B cell (primary cell): ENCODE data around the gene LHPP. TPM values are rescaled to one million over a fixed set of nuclear protein-coding genes. Genes with fewer than 3 reads are reported as not detected.

ENCODE experiments used
- ATAC-seq: fragments of 200-7000 bp; cut with Tn5 transposase; one replicate; pipeline ENCODE4 v1.10.0; 2021; ENCODE audit warnings: low read depth, mild to moderate bottlenecking, moderate number of reproducible peaks, moderate library complexity
- CTCF ChIA-PET: fragments of 350-600 bp; sonication (Branson Sonifier 250); formaldehyde crosslinking; loops from one replicate; lab custom pipeline; 2021; ENCODE audit warnings: antibody characterized with exemption, inconsistent platforms; lab: Charles Lee
- POLR2A ChIA-PET: fragments of 350-600 bp; sonication (Branson Sonifier 250); formaldehyde crosslinking; loops from one replicate; lab custom pipeline; 2021; ENCODE audit warnings: antibody characterized with exemption; lab: Charles Lee
- DNase-seq: peaks from one replicate; pipeline ENCODE4 v3.0.0; 2013
- H2AFZ ChIP-seq: 2 replicates; pipeline ENCODE4 v1.6.1; 2012; ENCODE audit warnings: mild to moderate bottlenecking, low read depth, low read length; ENCODE audit not compliant: insufficient read depth, poor library complexity, severe bottlenecking
- H3K27ac ChIP-seq, 2 donors: 1 replicate in 1 of 2; 2 replicates in 1 of 2; pipeline ENCODE4 v1.5.1; 2012 to 2013; ENCODE audit warnings: low read length in 2 of 2, mild to moderate bottlenecking in 2 of 2, moderate library complexity in 1 of 2
- H3K27me3 ChIP-seq, 4 experiments: fragments of 200-600 bp in 1 of 4; sonication (generic) in 1 of 4; replicated peaks in 1 of 4; 1 replicate in 2 of 4; 2 replicates in 2 of 4; pipeline versions ENCODE4 v1.6.1 to v1.7.0; 2013 to 2016; ENCODE audit warnings: low read length in 3 of 4, mild to moderate bottlenecking in 2 of 4, mixed read lengths in 1 of 4, moderate library complexity in 1 of 4; ENCODE audit not compliant: insufficient read depth in 4 of 4, control insufficient read depth in 3 of 4; ENCODE audit errors: control extremely low read depth in 1 of 4
- H3K36me3 ChIP-seq, 2 experiments: replicated peaks in 1 of 2; 1 replicate in 1 of 2; 2 replicates in 1 of 2; pipeline versions ENCODE4 v1.6.1 to v1.7.1; 2013; ENCODE audit warnings: low read length in 1 of 2; ENCODE audit not compliant: insufficient read depth in 2 of 2, control insufficient read depth in 1 of 2; ENCODE audit errors: control extremely low read depth in 1 of 2, extremely low read depth in 1 of 2
- H3K4me1 ChIP-seq, 2 donors: fragments of 200-600 bp in 1 of 2; sonication (generic) in 1 of 2; 1 replicate in 1 of 2; 2 replicates in 1 of 2; pipeline versions ENCODE4 v1.5.1 to v1.6.1; 2013 to 2017; ENCODE audit warnings: low read length in 2 of 2; ENCODE audit not compliant: control insufficient read depth in 2 of 2, insufficient read depth in 2 of 2
- H3K4me2 ChIP-seq: replicated peaks from 2 replicates; pipeline ENCODE3; 2012; ENCODE audit warnings: mild to moderate bottlenecking, low read depth, low read length; ENCODE audit not compliant: poor library complexity, severe bottlenecking
- H3K4me3 ChIP-seq, 5 experiments: fragments of 200-600 bp in 1 of 5; sonication (generic) in 1 of 5; 1 replicate in 3 of 5; 2 replicates in 2 of 5; pipeline versions ENCODE4 v1.5.1 to v1.7.0; 2011 to 2016; ENCODE audit warnings: low read length in 4 of 5, mild to moderate bottlenecking in 4 of 5, low read depth in 2 of 5, control low read depth in 1 of 5, moderate library complexity in 1 of 5; ENCODE audit not compliant: insufficient read depth in 1 of 5; ENCODE audit errors: control extremely low read depth in 1 of 5, extremely low read depth in 1 of 5
- H3K79me2 ChIP-seq: fragments of 200-600 bp; sonication (generic); one replicate; pipeline ENCODE4 v1.6.0; 2016; ENCODE audit warnings: low read length; ENCODE audit not compliant: control insufficient read depth, insufficient read depth
- H3K9ac ChIP-seq: fragments of 200-600 bp; sonication (generic); 2 replicates; pipeline ENCODE4 v1.6.1; 2017; ENCODE audit warnings: mild to moderate bottlenecking, low read length, moderate library complexity
- H3K9me3 ChIP-seq, 3 donors: one replicate each; pipeline versions ENCODE4 v1.6.1 to v1.7.1; 2013; ENCODE audit warnings: low read length in 2 of 3; ENCODE audit not compliant: control insufficient read depth in 2 of 3, insufficient read depth in 1 of 3; ENCODE audit errors: control extremely low read depth in 1 of 3
- H4K20me1 ChIP-seq: 2 replicates; pipeline ENCODE4 v1.6.0; 2012; ENCODE audit warnings: mild to moderate bottlenecking, low read length; ENCODE audit not compliant: insufficient read depth, control insufficient read depth, poor library complexity, severe bottlenecking
- H3K27ac Mint-ChIP-seq: one replicate; pipeline ENCODE4 v1.8.0; 2021; ENCODE audit warnings: mixed read lengths
- H3K27me3 Mint-ChIP-seq: one replicate; pipeline ENCODE4 v1.8.0; 2021; ENCODE audit warnings: mixed read lengths
- H3K4me1 Mint-ChIP-seq: one replicate; pipeline ENCODE4 v1.8.0; 2021; ENCODE audit warnings: mixed read lengths
- H3K4me3 Mint-ChIP-seq: one replicate; pipeline ENCODE4 v1.8.0; 2021; ENCODE audit warnings: mixed read lengths
- H3K9me3 Mint-ChIP-seq: one replicate; pipeline ENCODE4 v1.8.0; 2022; ENCODE audit warnings: mixed read lengths; ENCODE audit not compliant: insufficient read depth
- CTCF ChIP-seq: fragments of 200-600 bp; IDR thresholded peaks from one replicate; pipeline ENCODE4 v1.8.0; 2022; ENCODE audit warnings: antibody characterized with exemption, mild to moderate bottlenecking
- EZH2 ChIP-seq: IDR thresholded peaks from 2 replicates; pipeline ENCODE4 v1.6.1; 2012; ENCODE audit warnings: borderline replicate concordance, low read depth, mild to moderate bottlenecking, moderate library complexity, low read length; ENCODE audit not compliant: insufficient read depth, poor library complexity, severe bottlenecking
- WGBS: methylation state at CpG from one replicate; pipeline ENCODE4 v1.1.5; 2013; ENCODE audit warnings: missing lambda C conversion rate; ENCODE audit not compliant: insufficient coverage; 5-methylcytosine and 5-hydroxymethylcytosine counted together
- intact Hi-C: fragments of 100-400 bp; cut with micrococcal nuclease; formaldehyde crosslinking; loops from one replicate; pipeline ENCODE4 v1.10.0; 2022
- polyA plus RNA-seq: library from polyadenylated mRNA; depleted of rRNA; stranded (reverse); fragments of >200 nt; gene quantifications from 2 replicates; pipeline ENCODE4 v1.2.3, GENCODE V29; 2012
- total RNA-seq, 2 donors: library from RNA; stranded (reverse); fragments of 120-200 nt in 1 of 2; gene quantifications; 1 replicate in 1 of 2; 2 replicates in 1 of 2; pipeline versions ENCODE4 v1.2.3 to v1.2.4, GENCODE V29; 2013 to 2022

The LHPP gene
- total and polyA plus RNA-seq, 2 donors (not counting 1 experiment from before 2014, with no cell fraction given): 60.2 to 83.5 TPM

GRCh38 chr10:124614003-124614659 lies 152.5 kb downstream of the LHPP start:
- DNase-seq: no peak
- H3K9ac ChIP-seq: no peak overlapping the region
- no peaks in the 10 kb centered on the region for H4K20me1 ChIP-seq
- H3K9me3 Mint-ChIP-seq: no peaks in the 10 kb centered on the region
- peak overlapping the region; percentile 52 for H3K4me3 Mint-ChIP-seq
- peak overlapping the region; percentile 67 for H3K4me2 ChIP-seq
- no peak for TF ChIP-seq CTCF
- no peak for TF ChIP-seq EZH2
- POLR2A ChIA-PET: interaction anchor here (0.7 to 11.6 kb wide), 4 partner anchors 11 to 152 kb away, joined by 3 to 163 read pairs (median 4); no protein-coding TSS in a partner anchor
- peak overlapping the region; percentile 91 for H3K27ac Mint-ChIP-seq
- peaks cover 82% of the 10 kb centered on the region for H3K79me2 ChIP-seq
- H3K4me3 ChIP-seq: no peak overlapping the region
- peak overlapping the region; percentile 86 to 97 for H3K27ac ChIP-seq
- H3K9me3 ChIP-seq: peaks cover 0 to 9% (median 0%) of the 10 kb centered on the region in 3 donors
- no peaks in the 10 kb centered on the region for H3K27me3 Mint-ChIP-seq
- no peak for ATAC-seq
- CTCF ChIA-PET: interaction anchor here (0.7 to 5.1 kb wide), 6 partner anchors 11 to 128 kb away, joined by 3 to 26 read pairs (median 6); no protein-coding TSS in a partner anchor
- intact Hi-C loops: loop anchor here (10.0 kb wide), 1 partner anchor 149 kb away; the partner anchor contains the start of gene LHPP
- no peak overlapping the region for H2AFZ ChIP-seq
- peaks cover 82% of the 10 kb centered on the region for H3K4me1 Mint-ChIP-seq
- peaks cover 0 to 36% of the 10 kb centered on the region in 2 experiments for H3K36me3 ChIP-seq
- H3K4me1 ChIP-seq: peaks cover 87 to 97% of the 10 kb centered on the region in 2 donors
- 57% methylated on average over 10 of the region's 11 CpGs for WGBS
- no peaks in the 10 kb centered on the region for H3K27me3 ChIP-seq

DNA sequence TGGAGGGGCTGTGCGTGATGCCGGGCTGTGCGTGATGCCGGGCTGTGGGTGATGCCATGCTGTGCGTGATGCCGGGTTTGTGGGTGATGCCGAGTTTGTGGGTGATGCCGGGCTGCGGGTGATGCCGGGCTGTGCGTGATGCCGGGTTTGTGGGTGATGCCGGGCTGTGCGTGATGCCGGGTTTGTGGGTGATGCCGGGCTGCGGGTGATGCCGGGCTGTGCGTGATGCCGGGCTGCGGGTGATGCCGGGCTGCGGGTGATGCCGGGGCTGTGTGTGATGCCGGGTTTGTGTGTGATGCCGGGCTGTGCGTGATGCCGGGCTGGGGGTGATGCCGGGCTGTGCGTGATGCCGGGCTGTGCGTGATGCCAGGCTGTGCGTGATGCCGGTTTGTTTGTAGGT lies 153.6 kb downstream of the LHPP start:
- H3K4me2 ChIP-seq: peak overlapping the region; percentile 83
- H4K20me1 ChIP-seq: no peaks in the 10 kb centered on the region
- peaks cover 0 to 9% (median 0%) of the 10 kb centered on the region in 3 donors for H3K9me3 ChIP-seq
- CTCF ChIA-PET: interaction anchor here (1.1 to 7.2 kb wide), 6 partner anchors 12 to 126 kb away, joined by 3 to 91 read pairs (median 12); no protein-coding TSS in a partner anchor
- peaks cover 80% of the 10 kb centered on the region for H3K79me2 ChIP-seq
- no peak overlapping the region for H3K4me3 ChIP-seq
- intact Hi-C loops: loop anchor here (10.0 kb wide), 1 partner anchor 150 kb away; the partner anchor contains the start of gene LHPP
- peak overlapping the region; percentile 97 to 98 for H3K27ac ChIP-seq
- no peak overlapping the region for H2AFZ ChIP-seq
- H3K9ac ChIP-seq: no peak overlapping the region
- Mint-ChIP-seq H3K27ac (peak overlapping the region; percentile 99), H3K4me1 (peaks cover 86% of the 10 kb centered on the region), H3K9me3 (no peaks in the 10 kb centered on the region), H3K4me3 (peak overlapping the region; percentile 13), H3K27me3 (no peaks in the 10 kb centered on the region)
- no peak for TF ChIP-seq EZH2
- no peak for TF ChIP-seq CTCF
- H3K4me1 ChIP-seq: peaks cover 91 to 99% of the 10 kb centered on the region in 2 donors
- no peak for DNase-seq
- no peak for ATAC-seq
- 96% methylated on average over 25 of the region's 34 CpGs for WGBS
- H3K27me3 ChIP-seq: no peaks in the 10 kb centered on the region
- POLR2A ChIA-PET: interaction anchor here (0.7 to 11.6 kb wide), 3 partner anchors 12 to 23 kb away, joined by 3 to 163 read pairs (median 5); no protein-coding TSS in a partner anchor
- peaks cover 0 to 31% of the 10 kb centered on the region in 2 experiments for H3K36me3 ChIP-seq
